C4-2B (cell line): ENCODE results near the gene GNB1L.

Experiments
- H3K27ac ChIP-seq: fragments of 450-650 bp; 2 replicates; pipeline ENCODE4 v1.5.1; 2017
- CTCF ChIP-seq: fragments of 450-650 bp; conservative IDR thresholded peaks from 2 replicates; pipeline ENCODE4 v1.5.1; 2017; ENCODE audit warnings: mild to moderate bottlenecking
- ZFX ChIP-seq: fragments of 450-650 bp; IDR thresholded peaks from 2 replicates; pipeline ENCODE4 v1.6.1; 2017

GNB1L gene

GRCh38 chr22:19877626-19878339 lies 23.1 kb upstream of the GNB1L start:
- no peak overlapping the region for H3K27ac ChIP-seq
- TF ChIP-seq ZFX (no peak), CTCF (no peak)

- no peak overlapping the region for H3K27ac ChIP-seq
- TF ChIP-seq ZFX (no peak), CTCF (no peak)
Measured at GRCh38 chr22:19876941-19877625, 22.4 kb upstream of the GNB1L start.

- no peak overlapping the region for H3K27ac ChIP-seq
- TF ChIP-seq ZFX (no peak), CTCF (no peak)
Measured at GRCh38 chr22:19876314-19876940, 21.8 kb upstream of the GNB1L start.

- H3K27ac ChIP-seq: no peak overlapping the region
- TF ChIP-seq ZFX (no peak), CTCF (no peak)
Measured at GRCh38 chr22:19875531-19876313, 21.0 kb upstream of the GNB1L start.

- H3K27ac ChIP-seq: no peak overlapping the region
- TF ChIP-seq CTCF (no peak), ZFX (no peak)
Measured at GRCh38 chr22:19875061-19875530, 20.4 kb upstream of the GNB1L start.

- TF ChIP-seq CTCF (no peak), ZFX (no peak)
- H3K27ac ChIP-seq: no peak overlapping the region
Measured at GRCh38 chr22:19874307-19875060, 19.8 kb upstream of the GNB1L start.
